ENCODE data around the gene FBXO21. TPM values are rescaled to one million over a fixed set of nuclear protein-coding genes. Genes with fewer than 3 reads are reported as not detected.

FBXO21 gene
- total RNA-seq, 1 donor from 2014 or later, result 41.4 TPM

DNA sequence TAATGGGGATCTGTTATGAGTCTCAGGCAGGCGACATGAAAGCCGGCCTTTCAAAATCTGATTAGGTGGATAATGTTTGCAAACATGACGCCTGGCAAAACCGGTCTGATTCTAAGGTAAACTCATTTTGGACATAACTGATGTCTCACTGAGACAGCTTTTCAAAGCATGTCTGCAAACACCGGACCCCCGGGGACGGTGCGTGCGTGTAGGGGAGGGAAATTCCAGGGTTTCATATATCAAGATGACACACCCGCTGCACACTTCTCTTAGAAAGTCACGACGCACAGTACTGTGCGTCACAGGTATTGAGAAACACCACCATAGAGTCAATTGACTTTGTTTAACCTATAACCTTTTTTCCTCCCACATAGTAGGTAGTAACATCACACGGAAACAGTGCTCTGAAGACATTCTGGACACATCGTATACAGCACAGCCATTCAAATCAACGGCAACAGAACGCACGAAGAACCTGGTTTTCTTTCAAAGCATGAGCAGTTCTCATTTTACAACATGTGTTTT, 47.2 kb downstream of the FBXO21 start:
- Histone ChIP-seq H3K27me3 (no peaks in the 10 kb centered on the region), H3K4me3 (no peak overlapping the region), H3K27ac (peak overlapping the region; percentile 12), H3K4me1 (peaks cover 12% of the 10 kb centered on the region), H3K9me3 (no peaks in the 10 kb centered on the region), H3K36me3 (peaks cover 29% of the 10 kb centered on the region)
- no peak for DNase-seq
- TF ChIP-seq, protein P1, sequence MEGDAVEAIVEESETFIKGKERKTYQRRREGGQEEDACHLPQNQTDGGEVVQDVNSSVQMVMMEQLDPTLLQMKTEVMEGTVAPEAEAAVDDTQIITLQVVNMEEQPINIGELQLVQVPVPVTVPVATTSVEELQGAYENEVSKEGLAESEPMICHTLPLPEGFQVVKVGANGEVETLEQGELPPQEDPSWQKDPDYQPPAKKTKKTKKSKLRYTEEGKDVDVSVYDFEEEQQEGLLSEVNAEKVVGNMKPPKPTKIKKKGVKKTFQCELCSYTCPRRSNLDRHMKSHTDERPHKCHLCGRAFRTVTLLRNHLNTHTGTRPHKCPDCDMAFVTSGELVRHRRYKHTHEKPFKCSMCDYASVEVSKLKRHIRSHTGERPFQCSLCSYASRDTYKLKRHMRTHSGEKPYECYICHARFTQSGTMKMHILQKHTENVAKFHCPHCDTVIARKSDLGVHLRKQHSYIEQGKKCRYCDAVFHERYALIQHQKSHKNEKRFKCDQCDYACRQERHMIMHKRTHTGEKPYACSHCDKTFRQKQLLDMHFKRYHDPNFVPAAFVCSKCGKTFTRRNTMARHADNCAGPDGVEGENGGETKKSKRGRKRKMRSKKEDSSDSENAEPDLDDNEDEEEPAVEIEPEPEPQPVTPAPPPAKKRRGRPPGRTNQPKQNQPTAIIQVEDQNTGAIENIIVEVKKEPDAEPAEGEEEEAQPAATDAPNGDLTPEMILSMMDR (IDR thresholded peaks at IDR 0.05), result no peak
- ATAC-seq, result peak; percentile 62
- intact Hi-C loops (cut with DNase I), result no loop called here

DNA sequence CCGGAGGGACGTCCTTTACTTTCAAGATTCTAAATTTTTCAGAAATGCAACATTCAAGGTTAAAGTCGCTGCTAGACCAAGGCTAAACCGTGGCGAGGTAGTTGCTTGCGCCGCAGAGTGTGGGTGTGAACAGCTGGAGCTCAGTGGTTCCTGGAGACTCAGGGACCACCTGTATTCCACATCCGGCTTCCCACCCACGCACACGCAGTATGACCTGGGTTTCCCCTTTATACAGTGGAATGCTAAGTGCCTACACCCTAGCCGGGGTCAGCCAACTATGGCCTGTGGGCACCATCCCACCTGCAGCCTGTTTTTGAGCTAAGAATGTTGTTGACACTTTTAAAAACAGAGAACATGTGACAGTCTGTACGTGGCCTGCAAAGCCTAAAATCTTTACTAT, 48.2 kb downstream of the FBXO21 start:
- H3K27ac ChIP-seq, result no peak overlapping the region
- DNase-seq (no peak), ATAC-seq (no peak)
- H3K9me3 ChIP-seq, result no peaks in the 10 kb centered on the region
- no peak overlapping the region for H3K4me3 ChIP-seq
- intact Hi-C loops (cut with DNase I), result no loop called here
- no peaks in the 10 kb centered on the region for H3K27me3 ChIP-seq
- peaks cover 12% of the 10 kb centered on the region for H3K4me1 ChIP-seq
- H3K36me3 ChIP-seq, result peaks cover 25% of the 10 kb centered on the region
- TF ChIP-seq, protein P1 (IDR thresholded peaks at IDR 0.05), result no peak

DNA sequence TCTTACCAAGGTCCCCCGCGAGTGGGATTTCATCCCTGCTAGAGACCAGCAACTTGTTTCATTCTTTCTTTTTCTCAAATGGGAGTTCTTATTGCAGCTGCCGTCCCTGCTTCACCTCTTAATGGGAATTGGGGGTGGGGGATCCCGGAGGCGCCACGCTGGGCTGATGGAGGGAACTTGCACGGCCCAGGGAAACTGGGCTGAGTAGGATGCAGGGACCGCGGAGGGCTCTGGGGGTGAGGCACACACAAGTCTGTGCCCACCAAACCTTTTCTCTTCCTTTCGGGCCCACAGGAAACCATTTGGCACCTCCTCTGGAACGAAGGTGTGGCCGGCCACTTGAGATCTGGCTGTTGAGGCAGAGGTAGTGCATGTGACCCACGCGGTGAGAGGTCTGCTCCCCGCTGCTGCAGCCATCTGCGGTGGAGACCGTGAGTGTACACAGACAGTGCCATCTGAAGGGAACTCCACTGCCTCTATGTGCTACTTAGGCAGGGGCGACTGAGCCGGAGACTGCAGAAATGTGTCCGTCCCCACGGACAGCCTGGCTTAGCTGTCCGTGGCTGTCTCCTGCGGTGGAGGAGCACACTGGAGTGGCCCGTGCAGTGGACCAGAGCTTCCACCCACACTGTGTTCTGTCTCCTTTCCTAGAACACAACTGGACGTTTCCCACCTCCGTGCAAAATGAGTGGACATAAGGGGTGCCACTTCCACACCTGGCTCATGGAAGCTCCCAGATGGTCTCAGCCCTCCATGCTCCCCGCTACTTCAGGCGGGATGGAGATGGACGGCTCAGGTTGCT, 49.0 kb downstream of the FBXO21 start:
- ATAC-seq, result peak; percentile 81

DNA sequence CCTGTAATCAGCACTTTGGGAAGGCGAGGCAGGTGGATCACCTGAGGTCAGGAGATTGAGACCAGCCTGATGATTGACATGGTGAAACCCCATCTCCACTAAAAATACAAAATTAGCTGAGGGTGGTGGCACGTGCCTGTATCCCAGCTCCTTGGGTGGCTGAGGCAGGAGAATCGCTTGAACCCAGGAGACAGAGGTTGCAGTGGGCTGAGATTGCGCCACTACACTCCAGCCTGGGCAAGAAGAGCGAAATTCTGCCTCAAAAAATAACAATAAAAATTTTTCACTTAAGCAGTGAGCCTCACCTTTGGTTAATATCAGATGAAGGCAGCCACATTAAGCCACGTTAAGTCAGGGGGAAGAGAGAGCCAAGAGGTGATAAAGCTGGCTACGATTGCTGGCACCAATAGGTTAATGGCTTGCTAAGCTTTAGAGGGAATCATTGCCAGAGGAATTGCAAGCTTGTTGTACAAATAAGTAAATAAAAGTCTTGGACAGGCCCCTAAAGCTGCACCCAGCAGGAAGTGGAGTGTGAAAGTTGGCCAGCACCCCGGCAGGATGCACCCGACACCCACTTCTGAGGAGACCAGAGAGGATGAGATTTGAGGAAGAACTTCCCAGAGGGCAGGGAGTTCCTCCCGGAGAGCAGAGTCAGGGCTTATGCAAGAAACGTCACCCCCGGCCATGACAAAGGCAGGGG, 49.7 kb downstream of the FBXO21 start:
- peak; percentile 73 for DNase-seq
- intact Hi-C loops (cut with DNase I), result no loop called here
- H3K27ac ChIP-seq, result peak overlapping the region; percentile 40

More for the DNA sequence above, 49.0 kb downstream of the FBXO21 start:
- TF ChIP-seq, protein P1 (IDR thresholded peaks at IDR 0.05), result no peak
- intact Hi-C loops (cut with DNase I), result no loop called here
- H3K27ac ChIP-seq, result peak overlapping the region; percentile 40
- H3K9me3 ChIP-seq, result no peaks in the 10 kb centered on the region
- peaks cover 25% of the 10 kb centered on the region for H3K36me3 ChIP-seq
- no peaks in the 10 kb centered on the region for H3K27me3 ChIP-seq
- no peak overlapping the region for H3K4me3 ChIP-seq
- DNase-seq, result peak; percentile 79
- H3K4me1 ChIP-seq, result peaks cover 12% of the 10 kb centered on the region

DNA sequence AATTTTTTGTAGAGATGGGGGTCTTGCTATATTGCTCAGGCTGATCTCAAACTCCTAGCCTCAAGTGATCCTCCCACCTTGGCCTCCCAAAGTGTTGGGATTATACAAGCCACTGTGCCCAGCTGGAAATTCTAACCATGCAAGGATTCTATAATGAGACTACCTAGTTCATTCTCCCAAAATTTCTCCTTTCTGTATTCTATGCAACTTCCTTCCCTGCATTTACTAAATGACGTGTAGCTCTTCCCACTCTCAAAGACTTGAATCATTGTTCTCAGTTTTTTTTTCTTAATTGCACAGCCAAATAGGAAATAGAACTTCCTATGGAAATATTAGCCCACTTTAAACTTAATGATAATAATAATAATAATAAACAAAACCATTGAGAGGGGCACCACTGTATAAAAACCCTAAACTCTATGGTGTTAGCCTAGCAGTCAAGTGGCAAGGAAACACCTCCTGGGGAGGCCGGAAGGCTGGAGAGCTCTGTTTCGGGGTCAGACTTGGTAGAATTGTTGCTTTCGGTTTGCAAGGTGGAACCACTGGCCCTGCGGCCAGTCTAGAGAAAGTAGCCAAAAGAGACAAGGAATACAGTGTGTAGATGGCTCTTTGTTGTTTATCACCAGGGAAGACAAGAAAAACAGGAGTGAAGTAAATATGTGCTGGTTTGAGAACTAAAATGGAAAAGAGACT, 51.1 kb downstream of the FBXO21 start:
- Histone ChIP-seq H3K4me1 (peaks cover 12% of the 10 kb centered on the region), H3K27ac (no peak overlapping the region), H3K27me3 (no peaks in the 10 kb centered on the region), H3K4me3 (no peak overlapping the region), H3K9me3 (no peaks in the 10 kb centered on the region), H3K36me3 (peaks cover 4% of the 10 kb centered on the region)
- ATAC-seq, result no peak
- intact Hi-C loops (cut with DNase I), result no loop called here
- TF ChIP-seq, protein P1 (IDR thresholded peaks at IDR 0.05), result no peak
- no peak for DNase-seq

More for the DNA sequence above, 49.7 kb downstream of the FBXO21 start:
- Histone ChIP-seq H3K4me3 (no peak overlapping the region), H3K36me3 (peaks cover 18% of the 10 kb centered on the region), H3K4me1 (peaks cover 12% of the 10 kb centered on the region), H3K27me3 (no peaks in the 10 kb centered on the region), H3K9me3 (no peaks in the 10 kb centered on the region)
- peak; percentile 71 for ATAC-seq
- TF ChIP-seq, protein P1 (IDR thresholded peaks at IDR 0.05), result no peak
